Ishikawa (cell line): Measurements from ENCODE around the gene NPFFR1.

ENCODE experiments used
- CEBPB ChIP-seq: IDR thresholded peaks from 2 replicates; pipeline ENCODE4 v1.6.1; 2012
- CREB1 ChIP-seq: IDR thresholded peaks from 2 replicates; pipeline ENCODE4 v1.6.1; 2012; ENCODE audit warnings: low read depth
- EP300 ChIP-seq: IDR thresholded peaks from 2 replicates; pipeline ENCODE4 v1.6.1; 2012; ENCODE audit warnings: borderline replicate concordance
- NFIC ChIP-seq: IDR thresholded peaks from 2 replicates; pipeline ENCODE4 v1.6.1; 2012
- RAD21 ChIP-seq: IDR thresholded peaks from 2 replicates; pipeline ENCODE4 v1.6.1; 2012; ENCODE audit warnings: low read depth
- TCF12 ChIP-seq: IDR thresholded peaks from 2 replicates; pipeline ENCODE4 v1.6.1; 2012; ENCODE audit warnings: low read depth
- TF ChIP-seq, protein P1 (sequence below): IDR thresholded peaks from 2 replicates; pipeline ENCODE4 v1.6.1; 2012
- TF ChIP-seq, protein P2 (sequence below): IDR thresholded peaks from 2 replicates; pipeline ENCODE4 v1.6.1; 2012; ENCODE audit warnings: low read depth, mild to moderate bottlenecking
- TF ChIP-seq, protein P3 (sequence below): IDR thresholded peaks from 2 replicates; pipeline ENCODE4 v1.6.1; 2012

The NPFFR1 gene

GRCh38 chr10:70198696-70199466 is 84.9 kb downstream of the NPFFR1 start:
- TF ChIP-seq TCF12 (no peak), CREB1 (no peak), RAD21 (no peak), NFIC (no peak), EP300 (no peak), CEBPB (no peak)
- TF ChIP-seq, protein P1, sequence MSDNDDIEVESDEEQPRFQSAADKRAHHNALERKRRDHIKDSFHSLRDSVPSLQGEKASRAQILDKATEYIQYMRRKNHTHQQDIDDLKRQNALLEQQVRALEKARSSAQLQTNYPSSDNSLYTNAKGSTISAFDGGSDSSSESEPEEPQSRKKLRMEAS, result no peak
- TF ChIP-seq, protein P2, sequence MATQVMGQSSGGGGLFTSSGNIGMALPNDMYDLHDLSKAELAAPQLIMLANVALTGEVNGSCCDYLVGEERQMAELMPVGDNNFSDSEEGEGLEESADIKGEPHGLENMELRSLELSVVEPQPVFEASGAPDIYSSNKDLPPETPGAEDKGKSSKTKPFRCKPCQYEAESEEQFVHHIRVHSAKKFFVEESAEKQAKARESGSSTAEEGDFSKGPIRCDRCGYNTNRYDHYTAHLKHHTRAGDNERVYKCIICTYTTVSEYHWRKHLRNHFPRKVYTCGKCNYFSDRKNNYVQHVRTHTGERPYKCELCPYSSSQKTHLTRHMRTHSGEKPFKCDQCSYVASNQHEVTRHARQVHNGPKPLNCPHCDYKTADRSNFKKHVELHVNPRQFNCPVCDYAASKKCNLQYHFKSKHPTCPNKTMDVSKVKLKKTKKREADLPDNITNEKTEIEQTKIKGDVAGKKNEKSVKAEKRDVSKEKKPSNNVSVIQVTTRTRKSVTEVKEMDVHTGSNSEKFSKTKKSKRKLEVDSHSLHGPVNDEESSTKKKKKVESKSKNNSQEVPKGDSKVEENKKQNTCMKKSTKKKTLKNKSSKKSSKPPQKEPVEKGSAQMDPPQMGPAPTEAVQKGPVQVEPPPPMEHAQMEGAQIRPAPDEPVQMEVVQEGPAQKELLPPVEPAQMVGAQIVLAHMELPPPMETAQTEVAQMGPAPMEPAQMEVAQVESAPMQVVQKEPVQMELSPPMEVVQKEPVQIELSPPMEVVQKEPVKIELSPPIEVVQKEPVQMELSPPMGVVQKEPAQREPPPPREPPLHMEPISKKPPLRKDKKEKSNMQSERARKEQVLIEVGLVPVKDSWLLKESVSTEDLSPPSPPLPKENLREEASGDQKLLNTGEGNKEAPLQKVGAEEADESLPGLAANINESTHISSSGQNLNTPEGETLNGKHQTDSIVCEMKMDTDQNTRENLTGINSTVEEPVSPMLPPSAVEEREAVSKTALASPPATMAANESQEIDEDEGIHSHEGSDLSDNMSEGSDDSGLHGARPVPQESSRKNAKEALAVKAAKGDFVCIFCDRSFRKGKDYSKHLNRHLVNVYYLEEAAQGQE, result no peak
- TF ChIP-seq, protein P3, sequence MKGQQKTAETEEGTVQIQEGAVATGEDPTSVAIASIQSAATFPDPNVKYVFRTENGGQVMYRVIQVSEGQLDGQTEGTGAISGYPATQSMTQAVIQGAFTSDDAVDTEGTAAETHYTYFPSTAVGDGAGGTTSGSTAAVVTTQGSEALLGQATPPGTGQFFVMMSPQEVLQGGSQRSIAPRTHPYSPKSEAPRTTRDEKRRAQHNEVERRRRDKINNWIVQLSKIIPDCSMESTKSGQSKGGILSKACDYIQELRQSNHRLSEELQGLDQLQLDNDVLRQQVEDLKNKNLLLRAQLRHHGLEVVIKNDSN, result no peak
